ENCODE results near the gene MLLT3. TPM values are rescaled to one million over a fixed set of nuclear protein-coding genes. Genes with fewer than 3 reads are reported as not detected.

MLLT3 gene
- total RNA-seq, 2 donors from 2014 or later = 5.3 to 10.2 TPM

DNA sequence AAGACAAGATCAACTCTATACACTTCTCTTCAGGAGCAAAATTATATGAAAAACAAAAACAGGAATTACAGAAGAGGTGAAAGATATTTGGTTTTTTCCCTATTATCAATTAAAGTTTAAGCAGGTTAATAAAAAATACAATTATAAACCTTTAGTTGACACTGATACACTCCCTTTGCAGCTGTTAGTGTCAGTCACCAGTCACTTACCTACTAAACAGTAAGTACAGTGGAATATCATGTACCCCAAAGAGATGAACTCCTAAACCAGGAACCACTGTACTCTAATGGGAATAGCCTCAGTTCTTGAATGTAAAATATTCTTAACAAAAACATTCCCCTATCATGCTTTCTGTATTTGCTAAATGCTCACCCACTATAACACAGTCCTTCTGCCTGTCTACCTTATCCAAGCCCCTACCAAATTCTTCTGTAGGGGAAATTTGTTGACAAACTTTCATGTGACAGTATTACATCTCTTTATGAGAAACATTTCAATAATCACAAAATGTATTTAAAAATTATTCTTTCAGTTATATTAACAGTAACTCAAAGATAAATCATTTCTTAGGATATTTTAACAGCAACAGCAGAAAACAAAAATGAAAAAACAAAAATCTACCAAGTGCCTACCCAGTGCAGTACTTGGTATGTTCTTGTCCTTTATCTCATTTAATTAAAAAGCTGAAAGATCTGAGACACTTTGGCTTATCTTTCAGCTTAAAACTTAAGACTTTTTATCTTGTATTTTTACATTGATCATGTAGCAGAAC lies 212.8 kb downstream of the MLLT3 start:
- intact Hi-C loops (cut with DNase I) = no loop called here
- ATAC-seq (no peak), DNase-seq (no peak)

GRCh38 chr9:20408513-20408912 lies 213.8 kb downstream of the MLLT3 start:
- intact Hi-C loops (cut with DNase I) = no loop called here
- ATAC-seq (no peak), DNase-seq (no peak)

GRCh38 chr9:20407013-20407412 lies 215.3 kb downstream of the MLLT3 start:
- ATAC-seq (no peak), DNase-seq (no peak)
- intact Hi-C loops (cut with DNase I) = no loop called here

DNA sequence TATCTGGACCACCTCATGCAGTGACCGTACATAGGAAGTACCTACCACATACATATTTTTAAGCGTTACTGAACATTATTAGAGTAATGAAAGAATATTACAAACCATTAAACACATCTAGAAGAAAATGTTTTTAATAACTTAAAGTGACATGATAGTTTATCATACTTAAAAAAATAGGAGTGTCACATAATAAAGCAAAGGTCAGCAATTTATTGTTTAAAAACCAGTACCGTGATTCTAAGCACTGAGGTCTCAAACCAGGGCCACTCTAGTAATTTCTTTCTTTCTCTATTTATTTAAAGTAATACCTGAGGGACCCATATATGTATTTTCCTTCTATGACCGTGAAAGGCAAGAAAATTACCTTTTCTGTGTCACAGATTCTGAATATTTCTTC lies 216.0 kb downstream of the MLLT3 start:
- ATAC-seq (no peak), DNase-seq (no peak)
- intact Hi-C loops (cut with DNase I) = no loop called here

DNA sequence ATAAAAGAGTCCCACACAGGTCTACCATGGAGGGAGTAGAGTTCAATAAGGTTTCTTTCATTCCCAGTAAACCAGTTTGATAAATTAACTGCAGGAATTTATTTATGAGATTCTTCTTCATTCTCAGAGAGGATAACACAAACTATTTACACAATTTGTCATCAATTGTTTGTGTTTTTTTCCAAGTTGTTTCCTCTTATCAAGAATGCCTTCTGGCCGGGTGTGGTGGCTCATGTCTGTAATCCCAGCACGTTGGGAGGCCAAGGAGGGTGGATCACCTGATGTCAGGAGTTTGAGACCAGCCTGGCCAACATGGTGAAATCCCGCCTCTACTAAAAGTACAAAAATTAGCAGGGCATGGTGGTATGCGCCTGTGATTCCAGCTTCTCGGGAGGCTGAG lies 216.7 kb downstream of the MLLT3 start:
- DNase-seq (no peak), ATAC-seq (no peak)
- intact Hi-C loops (cut with DNase I) = no loop called here

GRCh38 chr9:20405078-20405477 lies 217.2 kb downstream of the MLLT3 start:
- DNase-seq (no peak), ATAC-seq (no peak)
- intact Hi-C loops (cut with DNase I) = no loop called here

GRCh38 chr9:20404192-20404813 lies 218.0 kb downstream of the MLLT3 start:
- intact Hi-C loops (cut with DNase I) = no loop called here
- DNase-seq = no peak
- no peak for ATAC-seq

- DNase-seq = no peak
- intact Hi-C loops (cut with DNase I) = no loop called here
- no peak for ATAC-seq
Observed at GRCh38 chr9:20403346-20403745, 219.0 kb downstream of the MLLT3 start.

GRCh38 chr9:20402273-20402875 lies 219.9 kb downstream of the MLLT3 start:
- ATAC-seq (no peak), DNase-seq (no peak)
- intact Hi-C loops (cut with DNase I) = no loop called here

DNA sequence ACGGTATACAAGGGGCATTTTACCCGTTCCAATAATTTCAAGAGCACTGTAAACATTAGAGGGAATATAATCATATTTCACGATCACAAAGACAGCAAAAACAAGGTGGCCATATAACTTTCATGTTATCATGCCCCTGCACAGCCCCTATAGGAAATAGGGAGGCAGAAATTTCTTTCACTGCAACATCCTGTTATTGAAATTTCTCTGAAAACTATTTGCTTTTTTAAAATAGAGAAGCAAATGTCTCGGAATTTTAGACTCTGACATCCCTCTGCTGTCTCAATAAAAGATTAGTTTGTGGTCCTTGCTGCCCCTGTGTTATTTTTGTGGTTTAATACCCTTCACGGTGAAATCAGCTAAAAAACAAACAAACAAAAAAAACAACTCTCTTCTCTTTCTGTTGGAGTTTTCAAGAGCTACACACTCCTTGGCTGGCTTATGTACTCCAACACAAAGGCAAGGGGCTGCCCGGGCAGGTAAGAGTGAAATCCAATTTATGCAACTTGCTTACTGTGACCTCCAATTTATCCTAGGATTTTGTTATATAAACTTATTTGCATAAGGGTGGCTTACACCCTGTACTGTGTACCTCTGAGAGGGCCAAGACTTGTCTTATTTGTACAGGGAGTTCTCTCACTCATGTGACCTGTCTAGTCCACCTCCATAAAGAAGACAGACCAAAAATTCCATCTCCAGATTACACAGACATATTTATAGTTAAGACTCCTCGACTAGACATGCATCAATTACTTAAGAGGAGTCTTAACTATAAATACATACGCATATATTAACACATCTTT lies 223.6 kb downstream of the MLLT3 start:
- no peak for ATAC-seq
- DNase-seq = no peak
- intact Hi-C loops (cut with DNase I) = no loop called here

DNA sequence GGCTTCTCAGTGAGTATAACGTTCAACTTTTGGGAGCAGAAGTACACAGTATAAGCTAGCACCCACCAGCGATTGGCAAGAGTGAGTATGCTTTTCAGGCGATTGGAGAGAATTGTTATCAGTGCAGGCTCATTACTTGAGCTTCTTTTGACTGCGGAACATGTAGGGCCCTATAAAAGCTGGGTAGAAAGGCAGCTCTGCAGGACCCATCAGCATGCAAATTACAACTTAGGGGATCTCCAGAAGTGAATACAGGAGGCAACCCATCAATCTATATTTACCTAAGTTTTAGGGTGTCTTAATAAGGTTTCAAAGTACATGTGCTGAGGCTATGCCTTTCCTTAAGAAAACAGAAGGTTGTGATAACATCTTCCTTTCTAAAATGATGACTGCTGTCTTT lies 225.0 kb downstream of the MLLT3 start:
- ATAC-seq (no peak), DNase-seq (no peak)
- intact Hi-C loops (cut with DNase I) = no loop called here

DNA sequence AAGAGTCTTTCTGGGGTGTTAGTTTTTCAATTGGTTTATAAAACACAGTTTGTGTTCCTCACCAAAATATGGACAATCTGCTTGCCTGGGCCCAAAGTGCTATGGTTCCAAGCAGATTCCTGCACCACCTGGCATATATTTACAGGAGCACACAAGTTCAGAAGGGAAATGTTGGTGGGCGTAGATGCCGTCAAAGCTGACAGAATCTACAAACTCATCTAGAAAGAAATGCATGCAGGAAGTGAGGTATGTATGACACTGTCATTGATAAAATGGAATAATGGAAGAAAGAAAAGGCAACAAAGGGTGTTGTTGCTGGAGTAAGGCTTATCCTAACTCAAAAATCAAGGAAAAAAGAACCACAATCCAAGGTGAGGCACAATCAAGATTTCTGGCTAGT lies 225.8 kb downstream of the MLLT3 start:
- intact Hi-C loops (cut with DNase I) = no loop called here
- ATAC-seq = no peak
- DNase-seq = no peak

DNA sequence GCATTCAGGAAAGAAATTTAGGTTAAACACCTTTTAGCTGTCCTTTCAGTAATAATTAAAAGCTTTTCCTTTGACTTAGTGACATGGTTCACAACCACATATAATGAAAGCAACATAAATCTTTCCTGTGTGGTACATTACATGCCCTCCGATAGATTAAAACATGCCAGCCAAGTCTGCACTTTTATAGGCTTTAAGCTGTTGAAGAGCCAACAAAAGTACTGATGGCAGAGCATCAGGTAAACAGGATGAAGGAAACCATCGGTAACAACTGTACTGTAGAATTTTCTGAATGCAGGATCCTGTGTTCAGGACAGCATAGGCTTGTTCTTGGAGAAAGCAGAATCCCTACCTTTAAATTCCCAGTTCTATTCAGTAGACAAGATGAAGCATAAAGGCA lies 226.6 kb downstream of the MLLT3 start:
- ATAC-seq (no peak), DNase-seq (no peak)
- intact Hi-C loops (cut with DNase I) = no loop called here

DNA sequence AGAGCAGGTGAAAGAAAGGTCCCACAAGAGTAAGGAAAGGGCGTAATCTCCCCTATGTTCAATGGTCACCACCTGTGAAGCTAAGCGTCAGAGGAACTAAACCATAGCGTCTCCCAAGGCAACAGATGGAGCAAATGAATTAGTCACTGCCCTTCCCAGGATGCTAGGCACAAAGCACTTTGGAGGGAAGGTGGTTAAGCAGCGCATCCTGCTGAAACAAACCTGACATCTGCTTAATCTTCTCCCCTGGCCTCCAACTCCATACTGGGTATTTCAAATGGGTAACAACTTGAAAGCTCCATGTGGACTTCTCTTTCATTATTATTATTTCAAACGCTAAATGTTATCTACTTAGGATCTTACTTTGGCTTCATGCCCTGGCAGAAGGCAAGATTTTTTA lies 227.3 kb downstream of the MLLT3 start:
- intact Hi-C loops (cut with DNase I) = no loop called here
- no peak for ATAC-seq

GRCh38 chr9:20391208-20391607 lies 231.1 kb downstream of the MLLT3 start:
- intact Hi-C loops (cut with DNase I) = no loop called here
- no peak for ATAC-seq

More for the DNA sequence above, 227.3 kb downstream of the MLLT3 start:
- no peak for DNase-seq

DNA sequence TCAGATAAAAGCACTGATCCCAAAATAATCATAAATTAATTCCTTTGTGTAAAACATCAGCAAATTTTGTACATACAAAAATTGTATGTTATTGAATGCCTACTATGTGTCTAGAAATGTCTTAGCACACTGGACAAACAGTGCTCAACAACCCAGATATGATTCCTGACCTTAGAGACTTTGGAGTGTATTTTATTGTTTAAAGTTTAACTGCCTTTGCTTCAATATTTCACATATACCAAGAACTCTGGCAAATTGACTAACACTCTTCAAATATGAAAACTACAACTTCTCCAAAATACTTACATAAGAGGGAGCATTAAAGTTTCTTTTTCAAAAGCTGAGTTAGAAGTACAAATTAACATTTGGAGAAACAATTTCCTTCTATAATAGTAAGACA lies 231.9 kb downstream of the MLLT3 start:
- intact Hi-C loops (cut with DNase I) = no loop called here
- DNase-seq (no peak), ATAC-seq (no peak)

More at GRCh38 chr9:20391208-20391607, 231.1 kb downstream of the MLLT3 start:
- no peak for DNase-seq

- intact Hi-C loops (cut with DNase I) = no loop called here
- ATAC-seq = no peak
Observed at GRCh38 chr9:20387062-20387461, 235.2 kb downstream of the MLLT3 start.

DNA sequence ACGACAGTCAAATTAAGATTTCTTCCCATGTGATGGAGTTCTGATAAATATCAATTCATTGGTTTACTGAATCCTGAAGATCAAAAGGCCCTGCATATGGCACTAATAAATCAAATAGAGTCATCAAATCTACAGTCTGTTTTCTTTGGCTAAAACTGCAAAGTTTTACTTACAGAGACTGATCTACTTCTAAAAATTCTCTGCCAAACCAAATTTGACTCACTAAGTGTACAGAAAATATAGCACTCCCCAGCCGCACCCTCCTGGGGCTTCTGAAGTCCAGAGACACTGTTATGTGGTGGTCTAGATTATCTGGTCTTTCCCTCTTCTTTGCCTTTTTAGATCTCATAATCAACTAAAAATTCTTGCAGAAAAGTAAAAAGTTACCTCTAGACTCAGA lies 237.7 kb downstream of the MLLT3 start:
- intact Hi-C loops (cut with DNase I) = no loop called here
- ATAC-seq (no peak), DNase-seq (no peak)

More at GRCh38 chr9:20387062-20387461, 235.2 kb downstream of the MLLT3 start:
- no peak for DNase-seq

DNA sequence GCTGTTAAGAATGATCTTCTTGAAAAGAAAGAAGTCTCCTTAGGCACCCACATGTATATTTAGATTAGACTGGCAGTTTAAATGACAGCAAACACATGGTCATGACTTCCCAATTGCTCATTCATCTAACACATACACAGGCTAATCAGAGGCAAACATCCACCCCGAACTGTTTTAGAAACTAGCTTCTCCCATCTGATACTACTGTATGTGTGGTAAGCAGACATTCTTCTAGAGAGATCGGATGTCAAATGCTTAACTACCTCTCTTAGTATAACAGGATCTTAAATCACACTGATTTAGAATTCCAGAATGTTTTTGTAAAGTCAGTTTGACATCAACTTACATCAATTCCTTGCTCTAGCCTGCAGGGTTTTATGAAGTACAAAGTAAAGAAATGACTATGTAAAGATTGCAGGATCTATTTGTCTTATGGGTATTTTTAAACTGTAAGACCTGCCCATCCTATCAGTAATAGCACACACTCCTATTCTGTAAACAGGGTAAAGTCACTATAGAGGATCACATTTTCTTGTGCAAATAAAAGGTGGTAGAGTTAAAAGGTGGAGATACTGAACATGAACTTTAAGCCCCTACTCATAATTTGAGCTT lies 239.7 kb downstream of the MLLT3 start:
- ATAC-seq = no peak
- intact Hi-C loops (cut with DNase I) = no loop called here
- no peak for DNase-seq
